Measurements from ENCODE around the gene LITAFD. TPM values are rescaled to one million over a fixed set of nuclear protein-coding genes. Genes with fewer than 3 reads are reported as not detected.

Gene LITAFD
- total RNA-seq, 1 donor from 2014 or later, result not detected

DNA sequence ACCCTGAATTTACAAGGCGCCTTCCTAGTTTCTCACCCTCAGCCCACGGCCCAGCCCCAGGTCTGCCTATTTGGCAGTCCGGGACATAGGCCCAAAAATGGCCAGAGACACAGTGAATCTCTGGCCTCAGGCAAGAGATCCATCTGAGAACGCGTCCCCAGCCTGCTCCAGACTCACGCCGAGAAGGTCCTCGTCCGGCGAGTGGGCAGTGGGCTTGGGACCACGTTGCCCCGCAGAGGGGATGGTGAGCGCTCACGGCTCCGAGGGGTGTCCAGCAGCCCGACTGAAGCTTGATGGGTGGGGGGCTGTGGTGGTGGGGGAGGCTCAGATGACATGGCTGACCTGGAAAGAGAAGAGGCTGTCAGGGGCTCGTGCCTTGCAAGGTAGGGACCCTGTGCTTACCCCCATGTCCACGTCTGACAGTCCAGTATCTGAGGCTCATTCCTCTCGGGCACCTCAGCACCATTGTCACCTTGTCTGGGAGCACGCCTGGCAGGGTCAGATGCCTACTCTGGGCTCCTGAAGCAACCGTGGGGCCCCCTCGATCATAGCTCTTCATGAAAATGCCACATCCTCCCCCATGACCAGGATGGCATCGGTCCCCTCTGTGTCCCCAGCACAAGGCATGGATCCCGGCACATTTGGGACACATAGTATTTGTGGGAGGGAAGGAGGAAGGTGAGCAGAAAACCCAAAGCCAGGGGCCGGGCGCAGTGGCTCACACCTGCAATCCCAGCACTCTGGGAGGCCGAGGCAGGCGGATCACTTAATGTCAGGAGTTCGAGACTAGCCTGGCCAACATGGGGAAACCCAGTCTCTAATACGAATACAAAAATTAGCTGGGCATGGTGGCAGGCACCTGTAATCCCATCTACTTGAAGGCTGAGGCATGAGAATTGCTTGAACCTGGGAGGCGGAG is 22.9 kb upstream of the LITAFD start:
- TF ChIP-seq, protein P1, sequence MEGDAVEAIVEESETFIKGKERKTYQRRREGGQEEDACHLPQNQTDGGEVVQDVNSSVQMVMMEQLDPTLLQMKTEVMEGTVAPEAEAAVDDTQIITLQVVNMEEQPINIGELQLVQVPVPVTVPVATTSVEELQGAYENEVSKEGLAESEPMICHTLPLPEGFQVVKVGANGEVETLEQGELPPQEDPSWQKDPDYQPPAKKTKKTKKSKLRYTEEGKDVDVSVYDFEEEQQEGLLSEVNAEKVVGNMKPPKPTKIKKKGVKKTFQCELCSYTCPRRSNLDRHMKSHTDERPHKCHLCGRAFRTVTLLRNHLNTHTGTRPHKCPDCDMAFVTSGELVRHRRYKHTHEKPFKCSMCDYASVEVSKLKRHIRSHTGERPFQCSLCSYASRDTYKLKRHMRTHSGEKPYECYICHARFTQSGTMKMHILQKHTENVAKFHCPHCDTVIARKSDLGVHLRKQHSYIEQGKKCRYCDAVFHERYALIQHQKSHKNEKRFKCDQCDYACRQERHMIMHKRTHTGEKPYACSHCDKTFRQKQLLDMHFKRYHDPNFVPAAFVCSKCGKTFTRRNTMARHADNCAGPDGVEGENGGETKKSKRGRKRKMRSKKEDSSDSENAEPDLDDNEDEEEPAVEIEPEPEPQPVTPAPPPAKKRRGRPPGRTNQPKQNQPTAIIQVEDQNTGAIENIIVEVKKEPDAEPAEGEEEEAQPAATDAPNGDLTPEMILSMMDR (IDR thresholded peaks at IDR 0.05), result no peak
- Mint-ChIP-seq H3K9me3 (no peaks in the 10 kb centered on the region), H3K4me1 (peaks cover 26% of the 10 kb centered on the region), H3K27me3 (no peaks in the 10 kb centered on the region), H3K27ac (no peak overlapping the region), H3K4me3 (no peak overlapping the region), H3K36me3 (ENCODE audit: low read depth) (peaks cover 44% of the 10 kb centered on the region)
- CTCF ChIA-PET, result no interaction called here
- no peak for DNase-seq
- ATAC-seq (ENCODE audit: low read depth), result no peak
- intact Hi-C loops (cut with micrococcal nuclease), result no loop called here
- POLR2A ChIA-PET, result interaction anchor here (1.1 kb wide), 1 partner anchor 10 kb away, joined by 4 read pairs; the partner anchor contains the start of gene CARHSP1

DNA sequence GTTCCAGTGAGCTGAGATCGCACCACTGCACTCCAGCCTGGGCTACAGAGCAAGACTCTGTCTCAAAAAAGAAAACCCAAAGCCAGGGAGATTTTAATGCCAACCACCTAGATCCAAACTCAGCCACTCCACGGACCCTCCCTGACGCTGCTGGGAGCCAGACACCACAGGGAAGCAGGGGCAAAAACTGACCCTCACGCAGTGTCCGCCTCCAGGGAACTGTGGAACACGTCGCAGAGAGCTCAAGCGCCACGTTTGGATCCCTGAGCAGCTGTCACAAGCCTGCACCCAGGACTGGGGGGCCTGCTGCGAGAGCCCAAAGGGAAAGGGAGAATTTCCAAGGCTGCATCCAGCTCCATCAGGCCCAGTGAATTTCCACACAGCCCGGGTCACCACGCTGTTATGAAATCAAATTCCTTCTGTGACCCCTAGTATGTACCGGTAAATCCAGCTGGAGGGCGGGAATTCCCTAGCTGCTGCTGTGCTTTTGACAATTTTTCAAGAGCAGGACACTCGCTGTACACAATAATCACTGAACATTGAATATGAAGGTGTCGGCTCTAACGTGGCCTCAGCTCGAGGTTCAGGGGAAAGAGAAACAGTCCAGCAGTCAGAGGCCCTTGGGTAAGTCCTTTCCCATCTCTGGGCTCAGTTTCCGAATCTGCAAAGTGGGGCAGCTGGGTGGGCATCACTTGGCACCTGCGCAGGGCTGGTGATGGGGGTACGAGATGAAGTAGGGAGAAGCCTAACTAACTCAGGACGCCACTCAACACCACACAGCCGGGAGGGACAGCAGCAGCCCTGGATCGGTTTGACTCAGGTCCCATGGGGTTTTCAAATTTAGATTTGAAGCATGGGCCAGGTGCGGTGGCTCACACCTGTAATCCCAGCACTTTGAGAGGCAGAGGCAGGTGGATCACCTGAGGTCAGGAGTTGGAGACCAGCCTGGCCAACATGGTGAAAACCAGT is 22.0 kb upstream of the LITAFD start:
- DNase-seq (no peak), ATAC-seq (ENCODE audit: low read depth) (no peak)
- Mint-ChIP-seq H3K36me3 (ENCODE audit: low read depth) (peaks cover 38% of the 10 kb centered on the region), H3K27me3 (no peaks in the 10 kb centered on the region), H3K4me3 (no peak overlapping the region), H3K4me1 (peaks cover 35% of the 10 kb centered on the region), H3K27ac (no peak overlapping the region), H3K9me3 (no peaks in the 10 kb centered on the region)
- POLR2A ChIA-PET, result interaction anchor here (1.1 kb wide), 1 partner anchor 9 kb away, joined by 4 read pairs; the partner anchor contains the start of gene CARHSP1
- CTCF ChIA-PET, result no interaction called here
- intact Hi-C loops (cut with micrococcal nuclease), result no loop called here
- TF ChIP-seq, protein P1 (IDR thresholded peaks at IDR 0.05), result no peak

DNA sequence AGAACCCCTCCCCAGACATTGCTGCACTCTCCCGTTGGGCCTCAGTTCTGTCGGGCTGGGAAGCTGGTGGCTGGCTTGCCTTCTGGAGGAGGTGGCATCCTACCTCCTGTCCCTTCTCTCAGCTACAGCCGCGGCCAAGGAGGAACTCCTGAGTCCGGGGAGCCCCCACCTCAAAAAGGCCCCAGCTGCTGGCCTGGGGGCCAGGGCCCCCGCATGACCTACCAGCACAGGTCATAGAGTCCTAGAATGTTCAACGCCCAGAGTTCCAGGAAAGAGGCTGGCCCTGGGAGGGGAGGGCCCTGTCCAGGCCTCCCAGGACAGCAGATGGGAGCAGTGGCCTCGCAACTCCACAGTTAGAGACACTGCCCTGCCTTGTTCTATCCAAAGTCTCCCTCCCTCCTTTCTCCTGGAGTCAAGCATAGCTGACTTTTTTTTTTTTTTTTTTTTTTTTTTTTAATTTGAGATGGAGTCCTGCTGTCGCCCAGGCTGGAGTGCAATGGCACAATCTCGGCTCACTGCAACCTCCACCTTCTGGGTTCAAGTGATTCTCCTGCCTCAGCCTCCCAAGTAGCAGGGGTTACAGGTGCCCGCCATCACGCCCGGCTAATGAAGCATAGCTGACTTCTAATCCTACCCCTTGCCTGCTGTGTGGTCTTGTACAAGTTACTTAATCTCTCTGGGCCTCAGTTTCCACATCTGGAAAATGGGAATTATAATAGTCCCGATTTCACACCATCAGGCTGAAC is 20.4 kb upstream of the LITAFD start:
- TF ChIP-seq, protein P1 (IDR thresholded peaks at IDR 0.05), result no peak
- POLR2A ChIA-PET, result interaction anchor here (0.6 kb wide), 2 partner anchors 8 to 42 kb away, joined by 3 read pairs; no protein-coding TSS in a partner anchor
- Mint-ChIP-seq H3K27me3 (no peaks in the 10 kb centered on the region), H3K4me1 (peaks cover 43% of the 10 kb centered on the region), H3K4me3 (no peak overlapping the region), H3K27ac (no peak overlapping the region), H3K9me3 (no peaks in the 10 kb centered on the region), H3K36me3 (ENCODE audit: low read depth) (peaks cover 24% of the 10 kb centered on the region)
- CTCF ChIA-PET, result no interaction called here
- DNase-seq (no peak), ATAC-seq (ENCODE audit: low read depth) (no peak)
- intact Hi-C loops (cut with micrococcal nuclease), result no loop called here

DNA sequence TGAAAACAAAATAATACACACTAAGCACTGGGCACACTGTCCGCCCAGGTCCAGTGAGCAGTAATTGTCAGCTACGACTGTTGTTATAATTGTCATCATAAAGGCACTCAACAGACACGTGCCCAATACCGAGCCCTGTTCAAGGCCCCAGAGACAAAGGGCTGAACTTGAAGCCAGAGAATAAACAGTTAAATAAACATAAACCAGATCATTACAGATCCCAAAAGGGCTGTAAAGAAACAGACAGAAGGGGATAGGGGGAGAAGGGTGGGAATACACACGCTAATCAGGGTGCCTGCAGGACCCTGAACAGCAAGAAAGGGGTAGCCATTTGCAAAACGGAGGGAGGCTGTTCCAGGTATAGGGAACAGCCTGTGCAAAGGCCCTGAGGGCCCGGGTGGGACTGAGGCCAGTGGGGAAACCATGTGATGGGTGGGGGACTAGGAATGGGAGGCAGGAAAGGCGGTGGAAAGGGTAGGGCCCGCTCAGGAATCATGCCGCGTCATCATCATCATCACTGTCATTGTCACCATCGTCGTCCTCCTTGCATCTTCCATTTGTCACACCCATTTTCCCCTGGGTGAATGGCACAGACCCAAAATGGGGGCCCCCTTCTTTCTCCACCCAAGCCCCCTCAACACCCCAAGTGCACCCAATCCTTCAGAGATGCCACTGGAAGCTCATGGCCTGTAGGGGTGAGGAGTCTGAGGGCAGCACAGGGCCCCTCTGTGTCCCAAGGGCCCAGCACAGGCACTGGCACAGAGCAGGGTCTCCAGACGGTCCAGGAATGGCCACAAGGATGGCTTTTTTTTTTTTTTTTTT is 19.6 kb upstream of the LITAFD start:
- no peak overlapping the region for H3K27ac Mint-ChIP-seq
- peaks cover 22% of the 10 kb centered on the region for H3K36me3 Mint-ChIP-seq (ENCODE audit: low read depth)
- H3K27me3 Mint-ChIP-seq, result no peaks in the 10 kb centered on the region
- DNase-seq (no peak), ATAC-seq (ENCODE audit: low read depth) (no peak)
- TF ChIP-seq, protein P1 (IDR thresholded peaks at IDR 0.05), result no peak
- POLR2A ChIA-PET, result interaction anchor here (0.6 to 0.7 kb wide), 2 partner anchors 10 to 161 kb away, joined by 7 to 12 read pairs; no protein-coding TSS in a partner anchor
- peaks cover 46% of the 10 kb centered on the region for H3K4me1 Mint-ChIP-seq
- CTCF ChIA-PET, result no interaction called here
- H3K4me3 Mint-ChIP-seq, result no peak overlapping the region
- intact Hi-C loops (cut with micrococcal nuclease), result no loop called here
- no peaks in the 10 kb centered on the region for H3K9me3 Mint-ChIP-seq
